Tibial nerve (tissue), 4 donors: ENCODE measurements around the gene ARHGAP23. TPM values are rescaled to one million over a fixed set of nuclear protein-coding genes. Genes with fewer than 3 reads are reported as not detected.
"Not testable (repeated sequence)": the region's sequence is repeated elsewhere in the genome, so short reads cannot be mapped to it uniquely, and the experiment has no call there.

ENCODE experiments used
- DNase-seq, 2 donors: peaks; one replicate each; pipeline ENCODE4 v3.0.0-alpha.2; 2019; ENCODE audit warnings: low spot score in 2 of 2
- H3K27ac ChIP-seq, 4 donors: fragments of 200-600 bp; sonication (generic) in 3 of 4; one replicate each; pipeline ENCODE4 v1.5.1; 2017 to 2019; ENCODE audit warnings: mild to moderate bottlenecking in 1 of 4
- H3K27me3 ChIP-seq, 2 donors: fragments of 200-600 bp; sonication (generic) in 1 of 2; one replicate each; pipeline versions ENCODE4 v1.5.1 to v1.6.0; 2017 to 2019
- H3K36me3 ChIP-seq, 3 donors: fragments of 200-600 bp; sonication (generic); one replicate each; pipeline ENCODE4 v1.5.1; 2018 to 2019
- H3K4me1 ChIP-seq, 4 donors: fragments of 200-600 bp; sonication (generic) in 3 of 4; one replicate each; pipeline ENCODE4 v1.5.1; 2017 to 2019
- H3K4me3 ChIP-seq, 4 donors: fragments of 200-600 bp; sonication (generic) in 3 of 4; one replicate each; pipeline ENCODE4 v1.5.1; 2017 to 2019; ENCODE audit warnings: mild to moderate bottlenecking in 1 of 4, moderate library complexity in 1 of 4
- H3K9me3 ChIP-seq, 4 donors: fragments of 200-600 bp; sonication (generic) in 3 of 4; one replicate each; pipeline ENCODE4 v1.5.1; 2017 to 2019
- EP300 ChIP-seq, 2 donors: sonication (generic); formaldehyde crosslinking; IDR thresholded peaks; one replicate each; pipeline ENCODE4 v1.6.1; 2017; ENCODE audit warnings: antibody characterized with exemption in 2 of 2, mild to moderate bottlenecking in 1 of 2
- POLR2A ChIP-seq, 2 donors: fragments of 450-650 bp; IDR thresholded peaks; one replicate each; pipeline ENCODE4 v1.6.1; 2017; ENCODE audit warnings: antibody characterized with exemption in 2 of 2, mild to moderate bottlenecking in 2 of 2, moderate library complexity in 2 of 2
- WGBS, 2 donors: methylation state at CpG; one replicate each; pipeline ENCODE4 v1.1.5; 2018; 5-methylcytosine and 5-hydroxymethylcytosine counted together
- total RNA-seq, 4 donors: library from RNA; depleted of rRNA; stranded (reverse); fragments of >200 nt; gene quantifications; one replicate each; pipeline ENCODE4 v1.1.0, GENCODE V29; 2016
- TF ChIP-seq, protein P1 (sequence below), 5 experiments: fragments of 200-600 bp in 3 of 5; fragments of 450-650 bp in 2 of 5; sonication (generic) in 3 of 5; IDR thresholded peaks; one replicate each; pipeline ENCODE4 v1.5.1; 2016 to 2019; ENCODE audit warnings: antibody characterized with exemption in 5 of 5, mild to moderate bottlenecking in 3 of 5, moderate library complexity in 2 of 5

ARHGAP23 gene
- total RNA-seq, 4 donors from 2014 or later = 41.0 to 80.7 (median 65.7) TPM

DNA sequence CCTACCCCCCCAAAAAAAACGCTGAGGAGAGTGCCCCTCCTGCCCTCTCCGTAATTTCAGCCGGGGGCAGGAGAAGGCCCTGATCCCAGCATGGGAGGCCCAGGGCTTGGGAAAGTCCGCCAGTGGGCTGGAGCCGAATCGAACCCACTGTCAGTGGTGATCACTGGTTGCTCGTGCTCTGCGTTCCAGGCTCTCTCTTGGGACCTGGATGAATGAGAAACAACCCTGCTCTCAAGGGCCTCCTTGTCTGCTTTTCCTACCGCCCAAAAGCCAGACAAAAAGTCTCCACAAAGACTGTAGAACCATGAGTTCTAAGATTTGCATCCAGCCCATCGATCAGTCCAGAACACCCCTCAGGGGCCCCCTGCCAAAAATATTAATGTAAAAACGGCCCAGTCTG, 8.1 kb downstream of the ARHGAP23 start:
- peak overlapping the region in 3 of 4 donors; percentile 67 to 99 (median 81) for H3K27ac ChIP-seq
- no peak overlapping the region for H3K4me3 ChIP-seq
- DNase-seq = no peak
- no peaks in the 10 kb centered on the region for H3K9me3 ChIP-seq
- TF ChIP-seq POLR2A (IDR thresholded peaks at IDR 0.05) (no peak), EP300 (IDR thresholded peaks at IDR 0.05) (no peak)
- TF ChIP-seq, protein P1, sequence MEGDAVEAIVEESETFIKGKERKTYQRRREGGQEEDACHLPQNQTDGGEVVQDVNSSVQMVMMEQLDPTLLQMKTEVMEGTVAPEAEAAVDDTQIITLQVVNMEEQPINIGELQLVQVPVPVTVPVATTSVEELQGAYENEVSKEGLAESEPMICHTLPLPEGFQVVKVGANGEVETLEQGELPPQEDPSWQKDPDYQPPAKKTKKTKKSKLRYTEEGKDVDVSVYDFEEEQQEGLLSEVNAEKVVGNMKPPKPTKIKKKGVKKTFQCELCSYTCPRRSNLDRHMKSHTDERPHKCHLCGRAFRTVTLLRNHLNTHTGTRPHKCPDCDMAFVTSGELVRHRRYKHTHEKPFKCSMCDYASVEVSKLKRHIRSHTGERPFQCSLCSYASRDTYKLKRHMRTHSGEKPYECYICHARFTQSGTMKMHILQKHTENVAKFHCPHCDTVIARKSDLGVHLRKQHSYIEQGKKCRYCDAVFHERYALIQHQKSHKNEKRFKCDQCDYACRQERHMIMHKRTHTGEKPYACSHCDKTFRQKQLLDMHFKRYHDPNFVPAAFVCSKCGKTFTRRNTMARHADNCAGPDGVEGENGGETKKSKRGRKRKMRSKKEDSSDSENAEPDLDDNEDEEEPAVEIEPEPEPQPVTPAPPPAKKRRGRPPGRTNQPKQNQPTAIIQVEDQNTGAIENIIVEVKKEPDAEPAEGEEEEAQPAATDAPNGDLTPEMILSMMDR (IDR thresholded peaks at IDR 0.05) = no peak
- 33 to 43% methylated on average over 11 of the region's 11 CpGs for WGBS, 2 donors
- peaks cover 0 to 81% (median 35%) of the 10 kb centered on the region in 4 donors for H3K4me1 ChIP-seq
- H3K27me3 ChIP-seq = no peaks in the 10 kb centered on the region
- no peaks in the 10 kb centered on the region for H3K36me3 ChIP-seq

DNA sequence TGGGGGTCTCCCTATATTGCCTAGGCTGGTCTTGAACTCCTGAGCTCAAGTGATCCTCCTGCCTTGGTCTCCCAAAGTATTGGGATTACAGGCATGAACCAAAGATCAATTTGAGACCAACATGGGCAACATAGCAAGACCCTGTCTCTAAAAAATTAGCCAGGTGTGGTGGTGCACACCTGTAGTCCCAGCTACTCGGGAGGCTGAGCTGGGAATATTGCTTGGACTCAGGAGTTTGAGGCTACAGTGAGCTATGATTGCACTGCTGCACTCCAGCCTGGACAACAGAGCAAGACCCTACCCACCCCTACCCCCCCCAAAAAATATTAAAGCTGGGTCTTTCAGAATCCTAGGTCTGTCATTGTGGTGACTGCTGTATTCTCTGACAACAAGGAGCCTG, 9.0 kb downstream of the ARHGAP23 start:
- not testable (repeated sequence) for H3K36me3 ChIP-seq, DNase-seq, H3K4me3 ChIP-seq, H3K9me3 ChIP-seq, H3K27me3 ChIP-seq
- Histone ChIP-seq H3K4me1 (peaks cover 0 to 81% (median 36%) of the 10 kb centered on the region in 4 donors), H3K27ac (peak overlapping the region in 1 of 4 donors; percentile 99)
- 100% methylated on average over 1 of the region's 1 CpG for WGBS, 2 donors

DNA sequence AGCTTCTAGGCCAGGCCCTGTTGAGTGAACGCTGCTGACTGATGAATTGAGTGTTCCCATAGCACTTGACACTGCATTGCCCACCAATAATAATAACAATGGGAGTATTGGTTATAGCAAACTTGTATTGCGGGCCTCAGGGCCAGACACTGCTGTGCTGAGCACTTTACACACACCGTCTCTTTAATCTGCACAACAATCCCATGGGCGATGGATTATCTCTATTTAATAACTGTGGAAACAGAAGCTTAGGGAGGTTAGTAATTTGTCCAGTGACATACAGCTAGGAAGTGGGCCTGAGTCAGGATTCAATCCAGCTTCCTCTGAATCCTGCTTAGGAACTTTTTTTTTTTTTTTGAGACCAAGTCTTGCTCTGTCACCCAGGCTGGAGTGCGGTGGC, 11.2 kb downstream of the ARHGAP23 start:
- Histone ChIP-seq H3K4me1 (peaks cover 0 to 81% (median 41%) of the 10 kb centered on the region in 4 donors), H3K27me3 (no peaks in the 10 kb centered on the region)

DNA sequence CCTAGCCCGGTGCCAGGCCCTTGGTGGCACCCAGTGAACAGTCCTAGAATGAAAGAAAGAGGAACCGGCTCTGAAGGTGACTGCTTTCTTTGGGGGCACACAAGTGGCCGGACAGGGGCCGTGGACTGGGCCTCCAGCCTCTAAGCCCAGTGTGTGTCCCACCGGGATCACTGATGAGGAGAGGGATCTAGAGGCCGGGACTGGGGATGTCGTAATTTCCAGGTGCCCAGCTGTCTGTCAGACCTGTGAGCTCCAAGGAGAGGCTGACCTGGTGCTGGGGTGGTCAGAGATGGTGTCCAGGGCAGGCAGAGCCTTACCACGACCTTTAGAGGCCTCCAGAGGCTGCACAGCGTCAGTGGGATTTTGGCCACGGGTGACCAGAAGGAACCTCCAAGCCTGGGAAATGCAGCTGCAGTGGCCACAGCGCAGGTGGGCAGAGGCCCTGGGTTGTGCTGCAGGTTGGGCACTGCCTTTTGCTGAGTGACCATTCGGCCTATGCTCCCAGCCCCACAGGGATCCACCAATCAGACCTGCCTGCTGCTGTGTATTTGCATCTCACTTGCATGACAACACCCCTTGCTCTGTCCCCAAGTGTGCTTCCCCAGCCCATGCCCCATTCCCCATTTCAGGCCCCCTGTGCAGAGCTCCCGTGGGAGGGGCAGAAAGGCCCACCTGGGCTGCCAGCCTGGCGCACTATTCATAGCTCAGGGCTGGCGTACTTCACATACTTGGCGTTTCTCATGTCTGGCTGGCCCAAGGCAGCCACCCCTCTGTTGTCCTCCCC, 12.5 kb downstream of the ARHGAP23 start:
- H3K4me1 ChIP-seq = peaks cover 0 to 73% (median 29%) of the 10 kb centered on the region in 4 donors
- H3K36me3 ChIP-seq = no peaks in the 10 kb centered on the region
- DNase-seq = no peak
- WGBS, 2 donors = 66 to 68% methylated on average over 15 to 16 of the region's 16 CpGs
- no peaks in the 10 kb centered on the region for H3K9me3 ChIP-seq
- no peak for TF ChIP-seq EP300 (IDR thresholded peaks at IDR 0.05)
- no peak overlapping the region for H3K4me3 ChIP-seq
- no peaks in the 10 kb centered on the region for H3K27me3 ChIP-seq
- peak overlapping the region in 2 of 4 donors; percentile 50 to 71 for H3K27ac ChIP-seq

More for the DNA sequence above, 11.2 kb downstream of the ARHGAP23 start:
- WGBS, 2 donors = 72 to 84% methylated on average over 5 of the region's 5 CpGs
- H3K27ac ChIP-seq = no peak overlapping the region
- H3K4me3 ChIP-seq = no peak overlapping the region
- H3K9me3 ChIP-seq = no peaks in the 10 kb centered on the region
- TF ChIP-seq POLR2A (IDR thresholded peaks at IDR 0.05) (no peak), EP300 (IDR thresholded peaks at IDR 0.05) (no peak)
- TF ChIP-seq, protein P1 (IDR thresholded peaks at IDR 0.05) = no peak
- no peak for DNase-seq
- H3K36me3 ChIP-seq = no peaks in the 10 kb centered on the region

DNA sequence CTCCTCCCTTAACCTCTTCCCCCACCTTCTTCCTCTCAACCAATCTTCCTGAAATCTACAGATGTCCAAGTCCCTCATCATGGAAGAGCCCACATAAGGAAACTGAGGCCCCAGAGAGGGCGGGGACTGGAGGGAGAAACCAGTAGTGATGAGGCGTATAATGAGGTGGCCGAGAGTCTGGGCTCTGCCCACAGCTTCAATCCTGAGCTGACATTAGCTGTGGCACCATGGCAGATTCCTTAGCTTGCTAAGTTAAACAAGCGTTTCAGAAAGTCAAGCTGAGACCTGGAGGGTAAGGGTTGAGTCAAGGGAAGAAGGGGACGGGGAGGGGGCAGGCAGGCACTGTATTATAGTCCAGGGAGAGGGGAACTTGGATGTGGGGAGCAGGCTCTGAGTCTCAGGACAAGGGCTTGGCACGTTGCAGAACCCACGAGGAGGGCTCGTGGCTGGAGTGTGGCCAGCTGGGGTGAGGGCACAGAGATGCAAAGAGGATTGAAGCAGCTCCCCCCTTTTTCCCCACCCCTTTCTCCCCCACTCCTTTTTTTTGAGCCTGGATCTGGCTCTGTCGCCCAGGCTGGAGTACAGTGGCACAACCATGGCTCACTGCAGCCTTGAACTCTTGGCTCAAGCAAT, 13.3 kb downstream of the ARHGAP23 start:
- peaks cover 0 to 65% (median 23%) of the 10 kb centered on the region in 4 donors for H3K4me1 ChIP-seq
- peak overlapping the region in 2 of 4 donors; percentile 50 to 71 for H3K27ac ChIP-seq
- no peaks in the 10 kb centered on the region for H3K27me3 ChIP-seq
- H3K4me3 ChIP-seq = no peak overlapping the region
- TF ChIP-seq EP300 (IDR thresholded peaks at IDR 0.05) (no peak), POLR2A (IDR thresholded peaks at IDR 0.05) (no peak)
- TF ChIP-seq, protein P1 (IDR thresholded peaks at IDR 0.05) = no peak
- H3K9me3 ChIP-seq = no peaks in the 10 kb centered on the region
- no peak for DNase-seq
- WGBS, 2 donors = 50 to 58% methylated on average over 9 of the region's 9 CpGs
- no peaks in the 10 kb centered on the region for H3K36me3 ChIP-seq

DNA sequence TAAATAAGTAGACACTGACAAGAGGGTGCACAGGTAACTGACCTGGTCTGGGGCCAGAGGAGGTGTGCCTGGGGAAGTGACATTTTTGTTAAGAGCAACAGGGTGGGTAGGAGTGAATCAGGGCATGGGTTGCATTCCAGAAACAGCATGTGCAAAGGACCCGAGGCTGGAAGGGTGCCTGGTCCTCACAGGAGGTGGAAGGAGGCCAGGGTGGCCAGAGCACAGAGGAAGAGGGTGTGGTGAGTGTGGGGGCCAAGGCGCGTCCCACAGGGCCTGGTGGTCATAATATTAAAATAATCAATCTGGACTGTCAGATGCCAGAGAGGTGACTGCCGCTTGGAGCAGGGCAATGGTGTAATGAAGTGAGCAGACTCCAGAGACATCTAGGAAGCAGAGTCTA, 14.3 kb downstream of the ARHGAP23 start:
- no peak for DNase-seq
- Histone ChIP-seq H3K4me1 (peaks cover 0 to 64% (median 23%) of the 10 kb centered on the region in 4 donors), H3K27me3 (no peaks in the 10 kb centered on the region), H3K27ac (peak overlapping the region in 1 of 4 donors; percentile 74), H3K4me3 (no peak overlapping the region), H3K36me3 (no peaks in the 10 kb centered on the region), H3K9me3 (no peaks in the 10 kb centered on the region)
- WGBS, 2 donors = 60 to 64% methylated on average over 4 of the region's 4 CpGs
- TF ChIP-seq EP300 (IDR thresholded peaks at IDR 0.05) = no peak
- TF ChIP-seq, protein P1 (IDR thresholded peaks at IDR 0.05) = no peak
- TF ChIP-seq POLR2A (IDR thresholded peaks at IDR 0.05) = no peak
